Glomerular visceral epithelial cell (primary cell): ENCODE measurements around the gene CRY2.
A peak's percentile ranks its signal among the peaks of the same experiment; 100 is the strongest.

ENCODE experiments used
- DNase-seq: peaks from one replicate; pipeline ENCODE4 v3.0.0-alpha.2; 2016; ENCODE audit errors: extremely low spot score

The CRY2 gene

GRCh38 chr11:45848654-45849081 is 1.4 kb downstream of the CRY2 start:
- no peak for DNase-seq

- DNase-seq, result peak; percentile 27
These were observed 3.2 kb downstream of the CRY2 start for GRCh38 chr11:45850446-45850845.

- DNase-seq, result no peak
These were observed 4.0 kb downstream of the CRY2 start for GRCh38 chr11:45851228-45851627.

GRCh38 chr11:45852018-45852711 is 4.9 kb downstream of the CRY2 start:
- DNase-seq, result no peak

- no peak for DNase-seq
These were observed 5.4 kb downstream of the CRY2 start for GRCh38 chr11:45852712-45853101.

GRCh38 chr11:45853332-45854219 is 6.3 kb downstream of the CRY2 start:
- no peak for DNase-seq

- DNase-seq, result no peak
These were observed 8.0 kb downstream of the CRY2 start for GRCh38 chr11:45855308-45855707.

GRCh38 chr11:45856044-45856468 is 8.8 kb downstream of the CRY2 start:
- DNase-seq, result no peak

GRCh38 chr11:45857961-45858474 is 10.7 kb downstream of the CRY2 start:
- DNase-seq, result peak; percentile 95

- no peak for DNase-seq
These were observed 11.6 kb downstream of the CRY2 start for GRCh38 chr11:45858751-45859398.

- peak; percentile 91 for DNase-seq
These were observed 12.4 kb downstream of the CRY2 start for GRCh38 chr11:45859661-45860140.

- DNase-seq, result no peak
These were observed 13.1 kb downstream of the CRY2 start for GRCh38 chr11:45860348-45860747.

- no peak for DNase-seq
These were observed 13.7 kb downstream of the CRY2 start for GRCh38 chr11:45860764-45861510.

- DNase-seq, result no peak
These were observed 16.8 kb downstream of the CRY2 start for GRCh38 chr11:45864041-45864440.

- no peak for DNase-seq
These were observed 22.3 kb downstream of the CRY2 start for GRCh38 chr11:45869551-45869950.

GRCh38 chr11:45870706-45871105 is 23.4 kb downstream of the CRY2 start:
- no peak for DNase-seq

GRCh38 chr11:45871638-45872037 is 24.4 kb downstream of the CRY2 start:
- DNase-seq, result no peak

- DNase-seq, result peak; percentile 41
These were observed 25.5 kb downstream of the CRY2 start for GRCh38 chr11:45872651-45873356.

- no peak for DNase-seq
These were observed 29.1 kb downstream of the CRY2 start for GRCh38 chr11:45876401-45876800.

GRCh38 chr11:45877221-45877620 is 29.9 kb downstream of the CRY2 start:
- no peak for DNase-seq

- no peak for DNase-seq
These were observed 30.6 kb downstream of the CRY2 start for GRCh38 chr11:45877845-45878244.
